LNCaP clone FGC (cell line): ENCODE results near the gene HP1BP3.
A peak's percentile ranks its signal among the peaks of the same experiment; 100 is the strongest.

Experiments used
- DNase-seq: peaks from one replicate; pipeline ENCODE4 v3.0.0-alpha.2; 2011; ENCODE audit warnings: low read depth
- H3K4me3 ChIP-seq: 2 replicates; pipeline ENCODE4 v1.5.1; 2011; ENCODE audit warnings: mild to moderate bottlenecking, low read depth, low read length, control low read depth
- TF ChIP-seq, protein P1 (sequence below): IDR thresholded peaks from 2 replicates; pipeline ENCODE4 v1.5.1; 2012; ENCODE audit warnings: mild to moderate bottlenecking; ENCODE audit not compliant: control insufficient read depth, insufficient read depth; ENCODE audit errors: extremely low read depth

The HP1BP3 gene

DNA sequence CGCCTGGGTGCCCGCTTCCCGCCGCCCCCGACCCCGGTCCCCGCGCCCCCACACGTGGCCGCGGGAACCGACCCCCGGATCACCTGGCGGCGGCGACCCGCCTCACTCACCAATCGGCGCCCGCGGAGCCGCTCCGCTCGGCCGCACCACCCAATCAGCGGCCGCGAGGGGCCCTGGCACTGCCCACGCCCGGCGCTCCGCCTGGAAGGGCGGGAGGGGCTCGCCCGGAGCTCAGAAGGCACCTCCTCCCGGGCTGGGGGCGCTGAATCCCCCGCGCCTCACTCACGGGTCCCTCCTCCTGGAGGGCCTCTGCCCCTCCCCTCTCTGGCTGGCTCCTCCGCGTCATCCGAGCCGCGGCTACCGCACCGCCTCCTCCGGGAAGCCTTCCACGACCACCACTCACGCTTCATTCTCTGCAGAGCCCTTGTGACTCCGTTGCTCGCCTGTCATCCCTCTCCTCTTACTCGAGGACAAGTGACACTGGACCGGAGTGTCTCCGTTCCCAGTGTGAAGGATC is 55.0 kb downstream of the HP1BP3 start:
- peak overlapping the region; percentile 39 for H3K4me3 ChIP-seq
- no peak for DNase-seq
- TF ChIP-seq, protein P1, sequence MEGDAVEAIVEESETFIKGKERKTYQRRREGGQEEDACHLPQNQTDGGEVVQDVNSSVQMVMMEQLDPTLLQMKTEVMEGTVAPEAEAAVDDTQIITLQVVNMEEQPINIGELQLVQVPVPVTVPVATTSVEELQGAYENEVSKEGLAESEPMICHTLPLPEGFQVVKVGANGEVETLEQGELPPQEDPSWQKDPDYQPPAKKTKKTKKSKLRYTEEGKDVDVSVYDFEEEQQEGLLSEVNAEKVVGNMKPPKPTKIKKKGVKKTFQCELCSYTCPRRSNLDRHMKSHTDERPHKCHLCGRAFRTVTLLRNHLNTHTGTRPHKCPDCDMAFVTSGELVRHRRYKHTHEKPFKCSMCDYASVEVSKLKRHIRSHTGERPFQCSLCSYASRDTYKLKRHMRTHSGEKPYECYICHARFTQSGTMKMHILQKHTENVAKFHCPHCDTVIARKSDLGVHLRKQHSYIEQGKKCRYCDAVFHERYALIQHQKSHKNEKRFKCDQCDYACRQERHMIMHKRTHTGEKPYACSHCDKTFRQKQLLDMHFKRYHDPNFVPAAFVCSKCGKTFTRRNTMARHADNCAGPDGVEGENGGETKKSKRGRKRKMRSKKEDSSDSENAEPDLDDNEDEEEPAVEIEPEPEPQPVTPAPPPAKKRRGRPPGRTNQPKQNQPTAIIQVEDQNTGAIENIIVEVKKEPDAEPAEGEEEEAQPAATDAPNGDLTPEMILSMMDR: no peak

DNA sequence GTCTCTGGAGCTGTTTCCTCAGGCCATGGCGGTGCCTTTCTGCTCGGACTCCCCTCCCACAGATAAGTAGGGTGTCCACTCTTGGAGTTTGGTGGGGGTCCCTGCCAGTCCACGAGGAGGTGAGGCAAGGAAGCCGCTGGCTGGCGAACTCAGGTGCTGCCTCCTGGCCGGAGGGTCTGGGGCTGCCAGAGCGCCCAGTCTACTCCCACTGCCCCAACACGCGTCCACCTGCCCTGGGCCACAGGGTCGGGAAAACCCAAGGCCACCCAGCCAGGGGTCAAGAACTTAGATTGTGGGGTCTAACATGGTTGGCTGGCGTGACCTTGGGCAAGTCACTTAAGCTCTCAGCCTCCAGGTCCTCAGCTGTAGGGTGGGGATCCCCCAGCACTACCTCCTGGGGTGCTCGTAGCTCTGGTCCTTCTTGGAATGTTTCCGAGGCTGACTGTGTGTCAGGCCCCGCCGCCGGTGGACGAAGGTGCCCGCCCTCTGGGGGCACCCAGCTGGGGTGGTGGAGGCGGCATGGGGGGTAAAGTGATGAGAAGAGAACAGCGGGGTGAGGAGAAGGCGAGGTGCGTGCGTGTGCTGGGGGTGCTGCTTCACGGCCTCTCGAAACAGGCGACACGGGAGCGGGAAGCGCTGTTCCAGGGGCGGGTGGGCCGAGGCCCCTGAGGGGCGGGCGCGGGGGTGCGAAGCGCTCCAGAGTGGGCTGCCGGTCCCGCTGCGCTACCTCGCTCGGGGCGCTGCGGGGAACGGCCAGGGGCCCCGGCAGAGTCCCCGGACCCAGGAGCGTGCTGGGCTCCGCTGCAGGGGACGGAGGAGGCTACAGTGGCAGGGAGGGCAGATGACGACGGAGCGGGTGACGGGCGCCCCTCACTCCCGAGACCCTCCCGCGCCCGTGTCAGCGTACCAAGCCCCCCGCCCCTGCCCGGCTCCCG is 55.8 kb downstream of the HP1BP3 start:
- H3K4me3 ChIP-seq: peak overlapping the region; percentile 28
- no peak for DNase-seq
- TF ChIP-seq, protein P1: no peak

DNA sequence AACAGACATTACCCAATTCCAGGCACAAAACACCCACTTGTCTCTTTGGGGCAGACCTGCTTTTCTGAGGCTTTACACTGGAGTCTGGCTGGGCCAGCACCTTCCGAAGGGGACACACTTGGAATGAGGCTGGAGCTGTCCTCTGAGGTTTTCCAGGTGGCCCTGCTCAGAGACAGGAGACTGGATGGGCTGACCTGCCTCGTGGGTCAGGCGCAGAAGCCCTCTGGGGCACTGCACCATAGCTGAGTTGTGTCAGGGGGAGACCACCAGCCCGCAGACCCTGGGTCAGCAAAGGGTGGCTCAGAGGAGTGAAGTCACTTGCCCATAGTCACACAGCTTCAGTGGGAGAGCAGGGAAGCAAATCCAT is 56.4 kb downstream of the HP1BP3 start:
- H3K4me3 ChIP-seq: no peak overlapping the region
- no peak for DNase-seq
- TF ChIP-seq, protein P1: no peak

DNA sequence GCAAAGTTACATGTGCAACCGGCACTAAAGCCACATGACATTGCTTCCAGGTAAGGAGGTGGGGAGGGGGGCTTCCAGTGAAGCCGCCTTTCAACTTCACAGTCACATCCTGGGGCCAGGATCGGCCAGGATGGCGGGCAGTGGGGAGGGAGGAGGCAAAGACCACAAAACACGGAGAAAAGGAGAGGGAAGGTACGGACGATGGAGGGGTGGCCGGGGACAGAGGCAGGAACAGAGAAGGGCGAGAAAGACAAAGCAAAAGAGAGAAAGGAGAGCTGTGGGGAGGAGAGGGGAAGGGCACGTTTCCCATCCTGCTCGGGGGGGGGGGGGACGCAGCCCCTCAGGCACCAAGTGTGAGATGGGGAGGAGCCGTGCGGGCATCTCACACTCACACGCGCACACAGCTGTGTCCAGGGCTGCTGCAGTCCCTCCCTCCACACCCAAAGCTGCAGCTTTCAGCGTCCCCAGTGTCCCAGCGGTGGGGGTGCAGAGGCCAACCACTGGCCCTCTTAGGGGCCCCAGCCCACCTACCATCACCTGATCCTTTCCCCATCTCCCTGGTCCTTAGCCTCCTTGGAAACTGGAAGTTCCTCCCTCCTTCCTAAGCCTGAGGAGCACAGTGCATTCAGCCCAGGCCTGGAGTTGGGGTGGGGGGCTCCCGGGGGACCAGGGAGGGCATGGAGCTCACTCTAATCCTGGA is 57.0 kb downstream of the HP1BP3 start:
- no peak overlapping the region for H3K4me3 ChIP-seq
- TF ChIP-seq, protein P1: no peak
- no peak for DNase-seq

DNA sequence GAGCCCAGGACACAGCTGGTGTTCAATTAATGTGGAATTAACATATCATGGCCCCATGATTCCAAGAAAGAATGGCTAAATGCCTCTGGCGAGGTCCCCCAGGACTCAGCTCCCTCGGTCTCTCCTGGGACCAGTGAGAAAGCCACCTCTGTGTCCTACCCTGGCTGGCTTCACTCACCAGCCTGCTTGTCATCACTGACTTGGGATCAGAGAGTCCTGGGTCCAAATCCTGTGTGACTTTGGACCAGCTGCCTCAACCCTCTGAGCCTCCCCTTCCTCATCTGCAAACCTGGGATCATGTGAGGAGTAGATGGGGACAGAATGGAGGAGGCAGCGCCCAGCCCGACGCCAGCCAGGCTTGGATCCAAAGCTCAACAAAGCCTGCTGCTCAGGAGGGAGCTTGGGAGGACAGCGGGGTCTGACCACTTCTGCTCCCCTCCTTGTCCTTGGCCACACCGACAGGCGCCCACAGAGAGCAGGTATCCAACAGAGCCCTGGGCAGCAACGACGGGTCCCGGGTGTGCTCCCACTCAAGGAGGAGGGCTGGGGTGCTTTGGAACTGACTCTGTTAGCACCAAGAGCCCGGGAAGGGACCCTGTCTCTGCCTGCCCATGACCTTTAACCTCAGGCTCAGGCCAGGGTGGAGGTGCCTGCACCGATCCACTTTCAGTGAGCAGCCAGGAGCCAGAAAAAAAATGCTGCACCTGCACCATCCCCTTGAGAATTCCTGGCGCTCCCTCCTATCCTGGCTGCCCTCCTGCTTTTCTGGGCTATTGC is 57.8 kb downstream of the HP1BP3 start:
- TF ChIP-seq, protein P1: no peak
- no peak for DNase-seq
- H3K4me3 ChIP-seq: no peak overlapping the region

DNA sequence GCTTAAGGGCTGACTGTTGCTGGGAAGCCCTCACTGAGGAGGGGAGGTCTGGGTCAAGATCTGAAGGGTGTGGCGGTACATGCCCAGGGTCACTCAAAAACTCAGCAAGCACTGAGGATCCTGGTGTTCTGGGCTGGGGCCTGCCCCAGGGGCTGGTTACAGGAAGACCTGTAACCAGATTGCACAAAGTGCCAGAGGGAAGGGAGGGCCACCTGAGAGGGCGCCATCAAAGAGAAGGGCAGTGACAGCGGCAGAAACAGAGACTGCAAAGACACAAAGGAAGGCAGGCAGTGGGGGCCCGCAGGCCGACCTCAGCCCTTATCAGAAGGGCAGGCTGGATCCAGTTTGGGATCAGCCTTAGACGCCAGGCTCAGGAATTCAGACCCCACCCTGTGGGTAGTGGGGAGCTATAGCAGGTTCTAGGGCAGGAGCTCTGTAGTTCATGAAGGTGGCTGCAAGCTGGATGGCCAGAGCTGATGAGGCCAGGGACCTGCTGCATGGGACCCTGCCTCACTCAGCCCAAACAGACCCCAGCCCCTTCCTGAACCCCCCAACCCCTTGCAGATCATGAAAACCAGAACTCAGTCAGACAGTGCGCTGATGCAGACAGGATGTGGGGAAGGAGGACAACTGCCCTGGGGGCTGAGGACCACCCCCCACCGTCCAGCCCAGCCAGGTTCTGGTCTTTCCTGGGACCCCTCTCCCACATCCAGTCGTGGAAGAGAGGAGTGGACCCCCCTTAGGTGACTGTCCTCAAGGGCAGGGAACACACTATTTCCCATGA is 58.5 kb downstream of the HP1BP3 start:
- TF ChIP-seq, protein P1: no peak

More for the DNA sequence above, 58.5 kb downstream of the HP1BP3 start:
- DNase-seq: no peak
- no peak overlapping the region for H3K4me3 ChIP-seq
